DOHH2 (cell line): ENCODE results near the gene DHX36.

Experiments
- H3F3A ChIP-seq: fragments of 200-600 bp; sonication (generic), shearing (Covaris generic); 2 replicates; pipeline ENCODE4 v1.6.0; 2016; ENCODE audit warnings: antibody characterized with exemption, mild to moderate bottlenecking; ENCODE audit not compliant: control insufficient read depth, insufficient read depth
- H3K27ac ChIP-seq: fragments of 200-600 bp; sonication (generic); 2 replicates; pipeline ENCODE4 v1.5.1; 2014; ENCODE audit warnings: low read depth, mild to moderate bottlenecking, low read length, moderate library complexity
- H3K27me3 ChIP-seq: fragments of 200-600 bp; sonication (generic); 2 replicates; pipeline ENCODE4 v1.6.1; 2014; ENCODE audit warnings: mild to moderate bottlenecking, low read length, mixed read lengths; ENCODE audit not compliant: control insufficient read depth
- H3K36me3 ChIP-seq: fragments of 200-600 bp; sonication (generic); 2 replicates; pipeline ENCODE4 v1.6.1; 2014; ENCODE audit warnings: mild to moderate bottlenecking, low read length, moderate library complexity, mixed read lengths; ENCODE audit not compliant: control insufficient read depth
- H3K4me1 ChIP-seq: fragments of 200-600 bp; sonication (generic); 2 replicates; pipeline ENCODE4 v1.6.1; 2014; ENCODE audit warnings: mild to moderate bottlenecking, low read length, mixed read lengths; ENCODE audit not compliant: control insufficient read depth
- H3K4me2 ChIP-seq: fragments of 200-600 bp; sonication (generic); 2 replicates; pipeline ENCODE4 v1.6.0; 2014; ENCODE audit warnings: mild to moderate bottlenecking, low read length, moderate library complexity
- H3K4me3 ChIP-seq: fragments of 200-600 bp; sonication (generic); 2 replicates; pipeline ENCODE4 v1.5.1; 2014; ENCODE audit warnings: mild to moderate bottlenecking, low read length, mixed read lengths
- H3K79me2 ChIP-seq: fragments of 200-600 bp; sonication (generic); 2 replicates; pipeline ENCODE4 v1.6.1; 2014; ENCODE audit warnings: mild to moderate bottlenecking, low read length, mixed read lengths; ENCODE audit not compliant: control insufficient read depth
- H3K9me2 ChIP-seq: fragments of 200-600 bp; sonication (generic); replicated peaks from 2 replicates; pipeline ENCODE4 v1.6.1; 2014; ENCODE audit warnings: mild to moderate bottlenecking, low read length, mixed read lengths; ENCODE audit not compliant: control insufficient read depth
- H3K9me3 ChIP-seq: fragments of 200-600 bp; sonication (generic); 2 replicates; pipeline ENCODE4 v1.6.1; 2014; ENCODE audit warnings: antibody characterized with exemption, low read length, mixed read lengths; ENCODE audit not compliant: control insufficient read depth, insufficient read depth
- H4K20me1 ChIP-seq: fragments of 200-600 bp; sonication (generic); 2 replicates; pipeline ENCODE4 v1.6.0; 2014; ENCODE audit warnings: low read depth, mild to moderate bottlenecking, antibody characterized with exemption, low read length, moderate library complexity; ENCODE audit not compliant: control insufficient read depth, insufficient read depth
- EZH2phosphoT487 ChIP-seq: fragments of 200-600 bp; sonication (generic); IDR thresholded peaks from 2 replicates; pipeline ENCODE4 v1.6.1; 2017; ENCODE audit warnings: borderline replicate concordance, mild to moderate bottlenecking, antibody characterized with exemption, low read length, moderate library complexity, mixed read lengths
- TF ChIP-seq, protein P1 (sequence below): fragments of 200-600 bp; sonication (generic); IDR thresholded peaks from one replicate; pipeline ENCODE4 v1.5.1; 2014; ENCODE audit warnings: antibody characterized with exemption, mild to moderate bottlenecking, low read depth, low read length; ENCODE audit not compliant: poor library complexity, severe bottlenecking

Gene DHX36

DNA sequence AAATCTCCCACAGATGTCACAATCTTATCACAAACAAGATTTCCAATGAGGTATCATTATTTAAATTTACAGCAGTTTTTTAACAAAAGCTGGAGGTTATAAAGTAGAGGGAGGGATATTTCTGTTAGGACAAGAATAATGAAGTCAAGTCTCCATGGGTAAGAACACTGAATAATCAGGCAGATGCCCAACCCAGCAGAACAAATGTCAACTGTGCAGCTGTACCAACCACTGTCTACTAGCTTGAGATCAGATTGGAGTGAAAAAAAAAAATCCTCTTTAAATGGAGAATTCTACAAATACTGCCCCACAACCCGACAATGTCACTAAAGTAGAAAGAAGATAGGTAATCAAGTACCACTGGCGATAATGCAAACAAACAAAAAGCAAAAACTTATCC, 30.3 kb downstream of the DHX36 start:
- no peak overlapping the region for H3K27ac ChIP-seq
- no peaks in the 10 kb centered on the region for H3K9me2 ChIP-seq
- no peak overlapping the region for H3K4me2 ChIP-seq
- TF ChIP-seq, protein P1, sequence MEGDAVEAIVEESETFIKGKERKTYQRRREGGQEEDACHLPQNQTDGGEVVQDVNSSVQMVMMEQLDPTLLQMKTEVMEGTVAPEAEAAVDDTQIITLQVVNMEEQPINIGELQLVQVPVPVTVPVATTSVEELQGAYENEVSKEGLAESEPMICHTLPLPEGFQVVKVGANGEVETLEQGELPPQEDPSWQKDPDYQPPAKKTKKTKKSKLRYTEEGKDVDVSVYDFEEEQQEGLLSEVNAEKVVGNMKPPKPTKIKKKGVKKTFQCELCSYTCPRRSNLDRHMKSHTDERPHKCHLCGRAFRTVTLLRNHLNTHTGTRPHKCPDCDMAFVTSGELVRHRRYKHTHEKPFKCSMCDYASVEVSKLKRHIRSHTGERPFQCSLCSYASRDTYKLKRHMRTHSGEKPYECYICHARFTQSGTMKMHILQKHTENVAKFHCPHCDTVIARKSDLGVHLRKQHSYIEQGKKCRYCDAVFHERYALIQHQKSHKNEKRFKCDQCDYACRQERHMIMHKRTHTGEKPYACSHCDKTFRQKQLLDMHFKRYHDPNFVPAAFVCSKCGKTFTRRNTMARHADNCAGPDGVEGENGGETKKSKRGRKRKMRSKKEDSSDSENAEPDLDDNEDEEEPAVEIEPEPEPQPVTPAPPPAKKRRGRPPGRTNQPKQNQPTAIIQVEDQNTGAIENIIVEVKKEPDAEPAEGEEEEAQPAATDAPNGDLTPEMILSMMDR = no peak
- no peak for TF ChIP-seq EZH2phosphoT487
- H3F3A ChIP-seq = no peaks in the 10 kb centered on the region
- H3K36me3 ChIP-seq = peaks cover 78% of the 10 kb centered on the region
- H3K4me1 ChIP-seq = no peaks in the 10 kb centered on the region
- no peak overlapping the region for H3K4me3 ChIP-seq
- no peaks in the 10 kb centered on the region for H4K20me1 ChIP-seq
- H3K79me2 ChIP-seq = no peaks in the 10 kb centered on the region
- H3K27me3 ChIP-seq = no peaks in the 10 kb centered on the region
- H3K9me3 ChIP-seq = no peaks in the 10 kb centered on the region

DNA sequence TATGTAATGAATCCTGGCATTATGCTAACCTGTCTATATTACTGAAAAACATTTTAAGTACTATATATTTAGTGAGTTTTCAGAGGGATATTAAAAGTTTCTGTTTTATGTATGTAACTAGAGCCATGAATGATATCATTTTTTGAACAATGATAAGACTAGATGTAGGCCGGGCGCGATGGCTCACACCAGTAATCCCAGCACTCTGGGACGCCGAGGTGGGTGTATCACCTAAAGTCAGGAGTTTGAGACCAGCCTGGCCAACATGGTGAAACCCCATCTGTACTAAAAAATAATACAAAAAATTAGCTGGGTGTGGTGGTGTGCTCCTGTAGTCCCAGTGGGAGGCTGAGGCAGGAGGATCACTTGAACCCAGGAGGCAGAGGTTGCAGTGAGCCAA, 34.1 kb downstream of the DHX36 start:
- no peaks in the 10 kb centered on the region for H3K27me3 ChIP-seq
- H3K4me2 ChIP-seq = no peak overlapping the region
- H3K4me1 ChIP-seq = no peaks in the 10 kb centered on the region
- TF ChIP-seq EZH2phosphoT487 = no peak
- TF ChIP-seq, protein P1 = no peak
- H3K79me2 ChIP-seq = no peaks in the 10 kb centered on the region
- H3K27ac ChIP-seq = no peak overlapping the region
- no peaks in the 10 kb centered on the region for H3K9me3 ChIP-seq
- no peaks in the 10 kb centered on the region for H4K20me1 ChIP-seq
- H3K9me2 ChIP-seq = no peaks in the 10 kb centered on the region
- no peak overlapping the region for H3K4me3 ChIP-seq
- no peaks in the 10 kb centered on the region for H3F3A ChIP-seq
- peaks cover 78% of the 10 kb centered on the region for H3K36me3 ChIP-seq

DNA sequence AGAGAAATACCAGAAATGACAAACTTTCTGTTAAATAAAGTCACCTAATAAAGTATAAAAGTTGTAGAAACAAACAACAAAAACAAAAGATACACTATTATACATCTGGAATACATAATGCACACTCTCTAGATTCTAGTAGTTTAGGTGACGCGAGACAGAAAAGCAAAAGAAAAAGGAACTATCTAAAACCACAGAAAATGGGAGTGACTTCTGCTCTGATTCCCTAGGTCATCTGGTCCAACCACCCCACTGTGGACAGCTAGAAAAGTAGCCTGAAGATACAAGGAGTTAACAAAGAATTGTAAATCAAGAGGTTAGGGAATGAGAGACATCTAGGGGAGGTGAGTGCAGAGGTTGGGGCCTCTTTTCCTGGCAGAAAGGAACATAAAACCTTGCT, 39.1 kb downstream of the DHX36 start:
- Histone ChIP-seq H3K4me2 (no peak overlapping the region), H3K36me3 (peaks cover 79% of the 10 kb centered on the region), H3K9me2 (no peaks in the 10 kb centered on the region), H3K4me3 (no peak overlapping the region), H4K20me1 (no peaks in the 10 kb centered on the region), H3K4me1 (no peaks in the 10 kb centered on the region), H3F3A (no peaks in the 10 kb centered on the region), H3K79me2 (no peaks in the 10 kb centered on the region), H3K27me3 (no peaks in the 10 kb centered on the region), H3K27ac (no peak overlapping the region), H3K9me3 (no peaks in the 10 kb centered on the region)
- TF ChIP-seq EZH2phosphoT487 = no peak
- TF ChIP-seq, protein P1 = no peak

DNA sequence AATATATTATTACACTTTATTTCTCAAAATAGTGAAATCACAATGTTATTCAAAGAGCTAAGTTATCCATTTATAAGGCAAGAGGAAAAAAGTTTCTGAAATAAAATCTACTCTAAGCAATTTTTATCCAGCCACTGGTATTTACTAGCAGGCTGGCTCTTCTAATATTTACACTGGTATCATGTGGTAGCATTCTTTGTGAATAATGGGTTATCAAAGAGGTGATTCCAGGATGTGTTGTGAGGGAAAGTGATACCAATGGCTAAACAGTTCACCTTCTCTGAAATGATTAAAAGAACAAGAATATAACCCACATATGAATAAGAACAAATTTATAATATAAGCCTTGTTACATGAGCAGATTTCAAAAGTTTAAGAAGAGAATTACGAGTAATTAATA, 44.1 kb downstream of the DHX36 start:
- no peaks in the 10 kb centered on the region for H3K9me2 ChIP-seq
- H3K9me3 ChIP-seq = no peaks in the 10 kb centered on the region
- TF ChIP-seq, protein P1 = no peak
- TF ChIP-seq EZH2phosphoT487 = no peak
- H3K4me2 ChIP-seq = no peak overlapping the region
- no peaks in the 10 kb centered on the region for H3K79me2 ChIP-seq
- no peaks in the 10 kb centered on the region for H3F3A ChIP-seq
- H3K4me3 ChIP-seq = no peak overlapping the region
- H4K20me1 ChIP-seq = no peaks in the 10 kb centered on the region
- no peak overlapping the region for H3K27ac ChIP-seq
- no peaks in the 10 kb centered on the region for H3K27me3 ChIP-seq
- H3K4me1 ChIP-seq = no peaks in the 10 kb centered on the region
- H3K36me3 ChIP-seq = peaks cover 90% of the 10 kb centered on the region
